Vagina (tissue), 2 donors: ENCODE data around the gene HNRNPAB. TPM values are rescaled to one million over a fixed set of nuclear protein-coding genes. Genes with fewer than 3 reads are reported as not detected.

Experiments
- DNase-seq, 2 donors: peaks; one replicate each; pipeline ENCODE4 v3.0.0-alpha.2; 2017; ENCODE audit errors: extremely low spot score in 2 of 2
- H3K27ac ChIP-seq: fragments of 200-600 bp; sonication (generic); one replicate; pipeline ENCODE4 v1.5.1; 2019
- H3K27me3 ChIP-seq: fragments of 200-600 bp; sonication (generic); one replicate; pipeline ENCODE4 v1.5.1; 2019
- H3K36me3 ChIP-seq, 2 donors: fragments of 200-600 bp; sonication (generic); one replicate each; pipeline ENCODE4 v1.5.1; 2017 to 2019
- H3K4me1 ChIP-seq: fragments of 200-600 bp; sonication (generic); one replicate; pipeline ENCODE4 v1.5.1; 2019
- H3K4me3 ChIP-seq, 2 donors: fragments of 200-600 bp; sonication (generic); 1 replicate in 1 of 2; 2 replicates in 1 of 2; pipeline ENCODE4 v1.5.1; 2016 to 2019
- H3K9me3 ChIP-seq: fragments of 200-600 bp; sonication (generic); one replicate; pipeline ENCODE4 v1.5.1; 2019
- CTCF ChIP-seq, 3 experiments: fragments of 450-650 bp in 2 of 3; fragments of 200-600 bp in 1 of 3; sonication (generic) in 1 of 3; IDR thresholded peaks; one replicate each; pipeline ENCODE4 v1.5.1; 2017 to 2019; ENCODE audit warnings: antibody characterized with exemption in 3 of 3, mild to moderate bottlenecking in 2 of 3, moderate library complexity in 2 of 3
- POLR2A ChIP-seq, 2 donors: fragments of 450-650 bp; IDR thresholded peaks; one replicate each; pipeline ENCODE4 v1.6.1; 2017; ENCODE audit warnings: antibody characterized with exemption in 2 of 2, mild to moderate bottlenecking in 2 of 2, moderate library complexity in 2 of 2
- POLR2AphosphoS5 ChIP-seq, 2 donors: sonication (generic); formaldehyde crosslinking; IDR thresholded peaks; one replicate each; pipeline ENCODE4 v1.9.0; 2017; ENCODE audit warnings: antibody characterized with exemption in 2 of 2, mild to moderate bottlenecking in 2 of 2, low read depth in 1 of 2; ENCODE audit not compliant: insufficient read depth in 1 of 2
- intact Hi-C: fragments of 100-400 bp; cut with DNase I; formaldehyde crosslinking; loops from one replicate; pipeline ENCODE4 v1.15.1; 2023
- total RNA-seq: library from RNA; depleted of rRNA; stranded (reverse); fragments of >200 nt; gene quantifications from one replicate; pipeline ENCODE4 v1.2.3, GENCODE V29; 2016

The HNRNPAB gene
- total RNA-seq, 1 donor from 2014 or later = 92.6 TPM

GRCh38 chr5:178163772-178164735 lies 40.3 kb upstream of the HNRNPAB start:
- no peak overlapping the region for H3K27ac ChIP-seq
- DNase-seq = no peak
- no peaks in the 10 kb centered on the region for H3K27me3 ChIP-seq
- no peaks in the 10 kb centered on the region for H3K36me3 ChIP-seq
- intact Hi-C loops = loop anchor here (5.0 kb wide), 1 partner anchor 87 kb away; no protein-coding TSS in a partner anchor
- peaks cover 8% of the 10 kb centered on the region for H3K4me1 ChIP-seq
- no peaks in the 10 kb centered on the region for H3K9me3 ChIP-seq
- TF ChIP-seq CTCF (IDR thresholded peaks at IDR 0.05) = peak; percentile 96 to 99 (median 97)
- no peak for TF ChIP-seq POLR2AphosphoS5 (IDR thresholded peaks at IDR 0.05; ENCODE audit: insufficient read depth in 1 of 2, low read depth in 1 of 2)
- no peak for TF ChIP-seq POLR2A (IDR thresholded peaks at IDR 0.05)
- peak overlapping the region in 1 of 2 donors; percentile 30 for H3K4me3 ChIP-seq

- Histone ChIP-seq H3K4me1 (peaks cover 8% of the 10 kb centered on the region), H3K9me3 (no peaks in the 10 kb centered on the region), H3K36me3 (no peaks in the 10 kb centered on the region), H3K27me3 (no peaks in the 10 kb centered on the region), H3K27ac (no peak overlapping the region), H3K4me3 (no peak overlapping the region)
- intact Hi-C loops = no loop called here
- no peak for TF ChIP-seq POLR2AphosphoS5 (IDR thresholded peaks at IDR 0.05; ENCODE audit: insufficient read depth in 1 of 2, low read depth in 1 of 2)
- no peak for TF ChIP-seq CTCF (IDR thresholded peaks at IDR 0.05)
- no peak for TF ChIP-seq POLR2A (IDR thresholded peaks at IDR 0.05)
- no peak for DNase-seq
These were observed 38.8 kb upstream of the HNRNPAB start for GRCh38 chr5:178165581-178165980.

- Histone ChIP-seq H3K27ac (no peak overlapping the region), H3K4me1 (no peaks in the 10 kb centered on the region), H3K9me3 (no peaks in the 10 kb centered on the region), H3K27me3 (no peaks in the 10 kb centered on the region), H3K36me3 (no peaks in the 10 kb centered on the region), H3K4me3 (no peak overlapping the region)
- DNase-seq = no peak
- intact Hi-C loops = no loop called here
- TF ChIP-seq POLR2A (IDR thresholded peaks at IDR 0.05) (no peak), POLR2AphosphoS5 (IDR thresholded peaks at IDR 0.05; ENCODE audit: insufficient read depth in 1 of 2, low read depth in 1 of 2) (no peak), CTCF (IDR thresholded peaks at IDR 0.05) (no peak)
These were observed 33.9 kb upstream of the HNRNPAB start for GRCh38 chr5:178170455-178170854.

- H3K27ac ChIP-seq = no peak overlapping the region
- no peaks in the 10 kb centered on the region for H3K27me3 ChIP-seq
- DNase-seq = no peak
- H3K36me3 ChIP-seq = no peaks in the 10 kb centered on the region
- no peak for TF ChIP-seq CTCF (IDR thresholded peaks at IDR 0.05)
- TF ChIP-seq POLR2A (IDR thresholded peaks at IDR 0.05) = no peak
- no peak for TF ChIP-seq POLR2AphosphoS5 (IDR thresholded peaks at IDR 0.05; ENCODE audit: insufficient read depth in 1 of 2, low read depth in 1 of 2)
- intact Hi-C loops = no loop called here
- no peaks in the 10 kb centered on the region for H3K4me1 ChIP-seq
- H3K4me3 ChIP-seq = no peak overlapping the region
- peaks cover under 1% of the 10 kb centered on the region for H3K9me3 ChIP-seq
These were observed 29.9 kb upstream of the HNRNPAB start for GRCh38 chr5:178174456-178174855.

GRCh38 chr5:178176791-178177190 lies 27.5 kb upstream of the HNRNPAB start:
- TF ChIP-seq POLR2AphosphoS5 (IDR thresholded peaks at IDR 0.05; ENCODE audit: insufficient read depth in 1 of 2, low read depth in 1 of 2) = no peak
- TF ChIP-seq CTCF (IDR thresholded peaks at IDR 0.05) = no peak
- no peak for TF ChIP-seq POLR2A (IDR thresholded peaks at IDR 0.05)
- Histone ChIP-seq H3K9me3 (peaks cover 3% of the 10 kb centered on the region), H3K27ac (no peak overlapping the region), H3K36me3 (no peaks in the 10 kb centered on the region), H3K4me3 (no peak overlapping the region), H3K27me3 (no peaks in the 10 kb centered on the region), H3K4me1 (no peaks in the 10 kb centered on the region)
- intact Hi-C loops = no loop called here
- no peak for DNase-seq
